Astrocyte of the hippocampus (primary cell): ENCODE measurements around the gene APOB.
A peak's percentile ranks its signal among the peaks of the same experiment; 100 is the strongest.

Source experiments
- DNase-seq: peaks from one replicate; pipeline ENCODE4 v3.0.0; 2011; ENCODE audit warnings: low read depth, low spot score

Gene APOB

GRCh38 chr2:21043744-21044532 is at the start of gene APOB:
Gene APOB, minus strand, starts transcription at chr2:21044073. Its CDS starts 128 bp downstream, at chr2:21043945.
- peak; percentile 35 for DNase-seq

- DNase-seq, result no peak
Observed at GRCh38 chr2:21092308-21092869, 48.5 kb upstream of the APOB start.

- DNase-seq, result no peak
Observed at GRCh38 chr2:21084401-21084800, 40.5 kb upstream of the APOB start.

- no peak for DNase-seq
Observed at GRCh38 chr2:21083482-21083881, 39.6 kb upstream of the APOB start.

GRCh38 chr2:21078296-21078695 is 34.4 kb upstream of the APOB start:
- no peak for DNase-seq

- DNase-seq, result no peak
Observed at GRCh38 chr2:21072477-21073242, 28.8 kb upstream of the APOB start.

GRCh38 chr2:21070341-21071257 is 26.7 kb upstream of the APOB start:
- no peak for DNase-seq

- DNase-seq, result no peak
Observed at GRCh38 chr2:21069746-21070340, 26.0 kb upstream of the APOB start.

GRCh38 chr2:21067859-21068537 is 24.1 kb upstream of the APOB start:
- DNase-seq, result no peak

GRCh38 chr2:21067125-21067524 is 23.3 kb upstream of the APOB start:
- no peak for DNase-seq

GRCh38 chr2:21059885-21060610 is 16.2 kb upstream of the APOB start:
- no peak for DNase-seq

GRCh38 chr2:21057097-21057496 is 13.2 kb upstream of the APOB start:
- DNase-seq, result no peak

- DNase-seq, result no peak
Observed at GRCh38 chr2:21055879-21056790, 12.3 kb upstream of the APOB start.

GRCh38 chr2:21055451-21055850 is 11.6 kb upstream of the APOB start:
- DNase-seq, result no peak

- no peak for DNase-seq
Observed at GRCh38 chr2:21054011-21054410, 10.1 kb upstream of the APOB start.

- no peak for DNase-seq
Observed at GRCh38 chr2:21052044-21052443, 8.2 kb upstream of the APOB start.

- DNase-seq, result no peak
Observed at GRCh38 chr2:21050164-21050563, 6.3 kb upstream of the APOB start.

- DNase-seq, result peak; percentile 6
Observed at GRCh38 chr2:21047141-21048009, 3.5 kb upstream of the APOB start.
